Hypothalamus (tissue), 51 donors: Measurements from ENCODE around the gene SSH3.

ENCODE experiments used
- DNase-seq, 51 donors: peaks; one replicate each; lab custom pipeline; 2025; lab: John Stamatoyannopoulos, UW

Gene SSH3

DNA sequence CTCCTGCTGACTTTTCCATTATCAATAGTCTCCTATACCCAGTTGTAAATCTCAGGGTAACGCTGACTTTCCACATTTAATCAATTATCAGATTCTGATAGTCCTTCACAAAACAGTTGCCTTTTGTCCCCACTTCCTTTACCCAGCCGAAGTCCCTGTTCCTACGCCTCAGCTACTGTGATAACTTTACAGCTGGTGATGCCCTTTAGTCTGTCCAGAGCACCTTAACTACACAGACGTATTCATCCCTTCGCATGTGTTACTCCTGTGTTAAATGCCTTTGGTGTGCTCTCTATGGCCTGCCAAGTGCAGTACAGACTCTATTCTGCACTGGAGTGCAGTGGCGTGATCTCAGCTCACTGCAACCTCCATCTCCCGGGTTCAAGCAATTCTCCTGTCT, 20.2 kb downstream of the SSH3 start:
- no peak for DNase-seq

DNA sequence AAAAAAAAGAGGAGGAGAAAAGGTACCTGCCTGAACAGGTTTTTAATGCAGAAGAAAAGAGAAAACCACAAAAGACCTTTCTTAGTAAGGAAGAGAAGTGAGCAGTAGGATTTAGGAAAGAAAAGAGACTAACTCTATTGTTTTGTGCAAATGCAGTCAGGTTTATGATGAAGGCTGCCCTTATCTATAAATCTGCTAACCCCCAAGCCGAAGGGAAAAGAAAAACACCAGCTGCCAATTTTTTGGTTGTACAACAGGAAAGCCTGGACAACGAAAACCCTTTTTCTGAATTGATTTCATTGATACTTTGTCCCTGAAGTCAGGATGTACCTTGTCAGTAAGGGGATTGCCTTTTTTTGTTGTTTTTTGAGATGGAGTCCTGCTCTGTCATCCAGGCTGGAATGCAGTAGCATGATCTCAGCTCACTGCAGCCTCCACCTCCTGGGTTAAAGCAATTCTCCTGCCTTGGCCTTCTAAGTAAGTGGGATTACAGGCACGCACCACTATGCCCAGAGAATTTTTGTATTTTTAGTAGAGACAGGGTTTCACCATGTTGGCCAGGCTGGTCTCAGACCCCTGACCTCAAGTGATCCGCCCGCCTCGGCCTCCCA, 28.9 kb downstream of the SSH3 start:
- DNase-seq = no peak

DNA sequence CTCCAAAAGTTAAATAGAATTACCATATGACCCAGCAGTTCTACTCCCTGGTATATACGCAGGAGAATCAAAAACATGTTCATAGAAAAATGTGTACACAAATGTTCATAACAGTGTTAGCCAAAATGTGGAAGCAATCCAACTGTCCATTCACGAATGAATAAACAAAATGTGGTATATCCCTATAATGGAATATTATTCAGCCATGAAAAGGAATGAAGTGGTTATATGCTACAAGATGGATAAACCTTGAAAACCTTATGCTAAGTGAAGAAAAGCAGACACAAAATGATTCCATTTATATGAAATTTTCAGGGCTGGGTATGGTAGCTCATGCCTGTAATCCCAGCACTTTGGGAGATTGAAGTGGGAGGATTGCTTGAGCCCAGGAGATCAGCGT, 33.9 kb downstream of the SSH3 start:
- DNase-seq = no peak

DNA sequence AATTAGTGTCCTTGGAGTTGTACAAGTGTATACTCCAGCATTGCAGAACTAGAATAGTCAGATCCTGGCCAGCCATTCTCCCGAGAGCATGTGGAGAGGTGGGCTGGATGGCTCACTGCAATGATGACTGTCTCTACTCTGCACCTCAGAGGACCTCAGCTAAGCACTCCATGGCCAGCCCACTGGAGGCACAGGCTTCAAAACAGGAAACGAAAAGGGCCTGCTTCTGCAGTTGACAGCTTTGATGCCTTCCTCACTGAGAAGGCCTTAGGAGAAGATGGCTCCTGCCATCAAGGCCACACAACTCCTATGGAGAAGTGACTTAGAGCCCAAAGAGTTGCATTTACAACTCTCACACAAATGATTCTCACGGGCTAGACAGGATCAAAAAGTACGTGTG, 40.9 kb downstream of the SSH3 start:
- peak in 1 of 51 donors; percentile 13 for DNase-seq

DNA sequence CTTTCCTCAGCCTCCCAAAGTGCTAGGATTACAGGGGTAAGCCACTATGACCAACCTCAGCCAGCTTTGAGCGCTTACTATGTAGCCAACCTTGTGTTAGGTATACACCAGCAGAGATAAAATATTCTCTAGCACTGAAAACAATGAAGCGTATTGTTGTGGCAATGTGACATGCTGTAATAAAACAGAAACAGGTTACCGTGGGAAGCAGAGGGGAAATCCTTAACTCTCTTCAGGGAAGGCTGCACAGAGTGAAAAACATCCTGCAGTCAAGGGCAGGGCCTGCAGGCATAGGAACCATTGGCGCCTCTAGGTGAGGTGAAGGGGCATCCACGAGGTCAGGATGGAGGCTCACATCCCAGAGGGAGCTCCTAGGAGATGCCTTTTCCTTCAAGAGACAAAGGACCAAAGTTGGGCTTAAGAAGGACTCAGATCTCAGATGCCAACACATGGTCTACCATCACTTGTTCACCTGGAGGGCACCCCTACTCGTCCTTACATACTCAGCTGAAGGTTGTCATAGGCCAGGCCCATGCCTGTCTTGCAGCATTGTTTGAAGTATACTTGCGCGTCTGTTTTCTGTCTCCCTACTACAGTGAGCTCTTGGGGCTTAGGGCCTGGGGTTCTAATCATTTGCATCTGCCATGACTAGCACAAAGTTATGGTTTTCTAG, 42.1 kb downstream of the SSH3 start:
- DNase-seq = no peak

DNA sequence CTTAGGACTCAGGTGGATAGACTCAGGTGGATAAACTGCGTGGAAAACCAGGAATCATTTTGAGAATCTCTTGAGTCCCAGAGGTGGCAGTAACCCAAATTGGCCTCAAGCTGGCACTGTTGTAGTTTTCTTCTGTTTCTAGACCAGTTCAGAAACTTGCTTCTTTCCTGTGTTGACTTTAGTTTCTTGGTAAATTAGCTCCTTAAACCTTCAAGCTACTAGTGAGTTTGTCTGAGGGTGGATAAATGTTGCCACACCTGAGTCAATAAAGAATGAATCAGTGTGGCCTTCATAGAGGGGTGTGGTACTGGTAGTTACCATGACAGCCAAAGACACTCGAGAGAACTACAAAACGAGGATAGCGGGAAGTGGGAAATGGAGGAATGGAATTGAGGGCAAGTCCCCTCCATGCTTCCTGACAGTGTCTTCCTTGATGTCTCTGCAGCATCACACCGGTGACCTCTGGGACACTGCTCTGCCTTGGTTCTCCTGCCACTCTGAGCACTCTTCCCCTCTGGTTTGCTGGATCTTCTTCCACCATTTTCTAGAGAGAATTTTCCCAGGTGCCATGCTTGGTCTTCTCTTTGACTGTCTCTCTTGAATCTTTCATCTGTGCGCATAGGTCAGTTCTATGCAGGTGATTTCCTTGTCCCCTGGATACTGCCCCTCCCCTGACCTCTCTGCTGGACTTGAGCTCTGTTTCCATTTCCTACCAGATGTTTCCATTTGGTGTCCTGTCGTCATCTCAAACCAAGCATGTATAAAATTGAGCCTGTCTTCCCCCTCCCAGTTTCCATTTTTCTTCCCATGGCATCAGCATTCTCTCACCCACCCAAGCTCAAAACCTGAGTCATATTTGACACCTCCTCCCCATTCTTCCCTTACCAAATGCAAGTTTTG, 42.8 kb downstream of the SSH3 start:
- no peak for DNase-seq

DNA sequence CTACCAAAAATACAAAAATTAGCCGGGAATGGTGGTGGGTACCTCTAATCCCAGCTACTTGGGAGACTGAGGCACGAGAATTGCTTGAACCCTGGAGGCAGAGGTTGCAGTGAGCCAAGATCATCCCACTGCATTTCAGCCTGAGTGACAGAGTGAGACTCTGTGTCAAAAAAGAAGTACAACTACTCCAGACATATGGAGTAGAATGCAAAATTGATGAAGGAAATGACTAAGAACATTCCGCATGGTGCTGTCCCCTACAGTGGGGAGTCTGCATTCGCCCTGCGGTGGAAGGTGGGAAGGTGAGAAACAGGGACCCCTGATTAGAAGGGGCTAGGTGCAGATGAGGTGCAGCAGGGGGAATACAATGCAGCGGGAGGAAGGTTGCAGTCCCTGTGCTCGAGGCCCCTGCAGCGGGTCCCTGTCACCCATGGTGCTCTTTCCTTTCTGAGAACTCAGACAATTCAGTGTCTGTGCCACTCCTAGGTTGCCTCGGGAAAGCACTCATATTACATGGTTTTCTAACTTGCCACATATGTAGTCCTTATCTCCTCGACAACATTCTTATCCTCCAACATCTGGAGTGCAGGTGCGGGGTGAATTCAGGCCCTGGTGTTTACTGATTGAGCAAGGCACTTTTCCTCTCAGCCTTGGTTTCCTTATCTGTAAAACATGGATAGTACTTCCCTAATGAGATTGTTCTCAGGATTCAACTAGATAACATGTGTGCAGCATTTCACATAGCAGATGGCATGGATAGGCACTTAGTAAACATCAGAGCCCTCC, 44.8 kb downstream of the SSH3 start:
- DNase-seq = no peak

DNA sequence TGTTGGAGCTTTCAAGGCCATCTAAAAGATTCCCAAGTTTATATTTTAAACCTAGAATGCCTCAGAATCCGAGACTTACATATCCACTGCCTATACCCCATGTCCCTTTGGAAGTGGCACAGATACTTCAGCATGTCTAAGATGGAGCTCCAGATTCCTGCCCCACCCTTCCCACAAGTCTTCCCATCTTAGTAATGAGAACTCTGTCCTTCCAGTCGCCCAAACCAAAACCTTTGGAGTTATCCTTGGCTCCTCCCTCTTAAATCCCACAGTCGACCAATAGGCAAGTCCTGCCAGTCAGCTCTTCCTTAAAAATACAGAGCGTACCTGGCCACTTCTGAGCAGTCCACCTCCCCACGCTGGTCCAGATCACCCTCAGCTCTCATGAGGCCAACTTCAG, 45.7 kb downstream of the SSH3 start:
- no peak for DNase-seq

DNA sequence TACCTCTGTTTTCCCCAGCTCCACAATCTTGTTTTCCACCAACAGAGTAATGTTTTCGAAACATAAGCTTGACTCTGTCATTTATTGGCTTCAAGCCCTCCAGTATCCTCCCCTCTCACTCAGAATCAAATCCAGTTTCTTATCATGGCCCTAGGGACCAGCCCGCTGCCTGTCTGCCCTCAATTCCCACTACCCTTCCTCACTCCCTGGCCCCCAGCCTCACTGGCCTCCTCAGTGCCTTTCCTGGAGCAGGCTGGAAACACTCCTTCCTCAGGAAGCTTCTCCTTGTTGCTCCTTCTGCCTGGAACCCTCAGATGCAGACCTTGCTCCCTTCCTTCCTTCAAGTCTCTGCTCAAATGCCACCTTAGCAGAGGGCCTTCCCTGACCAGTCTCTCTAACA, 46.1 kb downstream of the SSH3 start:
- DNase-seq = no peak

DNA sequence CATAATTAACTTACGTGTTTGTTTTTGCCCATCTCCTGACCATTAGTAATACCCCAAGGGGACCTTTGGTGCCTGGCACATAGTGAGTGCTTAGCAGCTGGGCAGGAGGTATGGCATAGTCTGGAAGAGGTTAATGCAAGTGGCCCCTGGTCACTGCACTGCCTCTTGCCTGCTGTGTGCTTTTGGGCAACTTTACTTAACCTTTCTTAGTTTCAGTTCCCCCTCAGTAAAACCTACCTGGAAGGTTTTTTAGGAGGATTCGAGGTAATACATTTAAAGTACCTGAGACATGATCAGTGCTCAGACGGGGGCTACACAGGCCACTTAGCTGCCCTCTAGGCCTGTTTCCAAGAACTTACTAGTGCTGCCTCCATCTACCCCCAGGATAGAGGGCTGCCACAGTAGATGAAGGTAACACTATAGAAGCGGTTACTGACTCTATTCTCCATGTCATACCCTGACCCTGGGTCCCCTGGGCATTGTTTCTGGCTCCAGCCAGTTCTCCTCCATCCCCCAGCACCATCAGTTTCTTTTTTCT, 46.7 kb downstream of the SSH3 start:
- DNase-seq = no peak

DNA sequence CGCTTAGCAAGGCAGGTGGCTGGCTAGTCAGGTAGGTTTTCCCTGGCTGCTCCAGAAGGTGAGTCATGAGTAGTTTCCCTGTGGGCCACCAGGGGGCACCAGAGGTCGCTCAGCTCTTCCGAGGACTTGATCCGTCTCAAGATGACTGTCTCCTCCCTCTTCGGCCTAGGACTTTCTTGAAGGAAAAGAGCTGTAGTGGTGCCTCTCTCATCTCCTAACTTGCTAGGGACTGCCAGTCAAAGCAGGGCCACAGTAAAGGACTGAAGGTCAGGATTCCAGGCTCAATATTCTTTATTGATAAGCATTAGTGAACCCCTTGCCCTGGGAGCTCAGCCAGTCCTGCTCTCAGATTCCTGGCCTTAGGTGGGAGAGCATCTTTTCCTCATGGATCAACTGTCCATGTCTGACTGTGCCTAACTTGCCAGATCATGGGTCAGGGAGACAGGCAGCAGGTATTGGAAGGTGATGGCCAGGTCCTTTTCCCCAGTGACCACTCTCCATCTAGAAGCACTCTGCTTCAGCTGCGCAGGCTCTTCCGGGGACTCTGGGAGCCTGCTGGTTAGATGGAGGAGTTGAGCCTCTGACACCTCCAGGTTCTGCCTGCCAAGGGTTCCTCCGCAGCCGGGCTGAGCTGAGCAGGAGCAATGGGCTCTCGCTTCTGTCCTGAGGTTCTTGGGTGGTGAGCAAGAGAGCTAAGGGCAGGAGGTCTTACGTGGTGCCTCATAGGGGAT, 48.1 kb downstream of the SSH3 start:
- peak in 24 of 51 donors; percentile 9 to 67 (median 34) for DNase-seq

DNA sequence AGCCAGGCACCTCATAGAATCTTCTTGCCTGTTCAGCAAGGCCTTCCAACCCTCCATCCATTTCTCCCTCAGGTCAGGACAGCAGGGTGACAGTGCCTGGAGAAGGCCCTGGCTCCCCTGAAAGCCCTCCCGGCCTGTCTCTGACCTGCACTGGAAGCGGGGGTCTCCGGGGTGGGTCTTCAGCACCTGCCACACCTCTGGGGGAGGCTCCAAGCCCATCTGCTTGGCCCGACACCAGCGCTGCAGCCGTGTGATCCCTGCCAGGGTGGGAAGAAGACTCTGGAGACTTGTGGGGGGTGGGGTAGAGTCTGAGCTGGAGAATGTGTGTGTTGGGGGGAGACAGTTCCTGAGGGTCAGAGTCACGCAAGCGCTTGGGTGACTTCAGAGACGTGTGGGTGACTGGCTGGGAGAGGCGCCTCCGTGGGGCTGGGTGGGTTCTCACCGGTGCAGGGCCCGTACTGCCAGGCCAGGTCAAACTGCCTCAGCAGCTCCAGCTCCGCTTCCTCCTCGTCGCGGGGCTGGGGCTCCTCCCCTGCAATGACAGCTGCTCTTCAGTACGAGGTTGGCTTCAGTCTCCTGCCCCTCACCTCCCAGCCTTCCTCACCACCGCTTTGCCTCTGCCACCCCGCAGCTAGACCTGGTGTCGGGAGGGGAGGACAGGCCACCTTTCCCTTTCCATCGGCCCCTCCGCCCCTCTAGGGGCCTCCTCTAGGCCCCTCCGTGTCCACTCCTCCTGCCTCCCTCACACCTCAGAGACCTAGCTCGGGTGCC, 49.4 kb downstream of the SSH3 start:
- DNase-seq = peak in 1 of 51 donors; percentile 58

DNA sequence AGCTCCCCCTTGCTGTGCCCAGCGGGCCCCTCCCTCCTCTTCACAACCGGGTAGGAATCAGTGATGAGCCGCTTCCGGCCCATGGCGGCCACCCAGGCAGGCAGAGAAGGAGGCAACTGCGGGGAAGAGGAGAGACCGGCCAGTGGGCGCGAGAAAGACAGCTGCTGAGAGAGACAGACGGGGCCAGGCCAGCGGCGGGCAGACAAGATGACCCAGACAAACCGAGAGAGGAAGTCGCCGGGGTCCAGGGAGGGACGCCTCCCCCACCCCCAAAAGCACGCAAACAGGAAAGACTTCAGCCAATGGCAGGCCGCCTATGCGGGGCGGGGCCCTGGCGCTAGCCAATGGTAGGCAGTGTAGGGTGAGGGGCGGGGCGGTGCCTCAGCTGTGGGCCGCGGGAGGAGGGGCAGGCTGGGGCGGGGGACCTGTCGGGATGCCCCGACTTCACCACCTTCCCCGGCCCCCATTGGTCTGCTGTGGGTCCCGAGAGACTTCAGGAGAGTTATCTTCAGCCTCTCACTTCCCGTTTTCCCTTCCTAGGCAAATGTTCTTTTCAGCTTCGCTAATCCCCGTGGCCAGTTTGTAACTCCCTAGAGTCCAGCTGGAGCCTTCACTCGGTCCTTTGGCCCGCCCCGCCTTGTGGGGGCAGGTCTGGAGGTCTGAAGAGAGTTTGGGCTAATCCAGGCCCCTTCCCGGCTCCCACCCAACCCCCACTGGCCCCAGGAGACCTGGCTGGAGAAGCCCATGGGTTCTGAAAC, 50.2 kb downstream of the SSH3 start, which contains the start of gene POLD4:
POLD4 (minus strand) TSS at position 230 of the 758 bp plus-strand sequence; CDS start at position 83, 147 bp downstream.
- DNase-seq = peak; percentile 70 to 98 (median 95)

DNA sequence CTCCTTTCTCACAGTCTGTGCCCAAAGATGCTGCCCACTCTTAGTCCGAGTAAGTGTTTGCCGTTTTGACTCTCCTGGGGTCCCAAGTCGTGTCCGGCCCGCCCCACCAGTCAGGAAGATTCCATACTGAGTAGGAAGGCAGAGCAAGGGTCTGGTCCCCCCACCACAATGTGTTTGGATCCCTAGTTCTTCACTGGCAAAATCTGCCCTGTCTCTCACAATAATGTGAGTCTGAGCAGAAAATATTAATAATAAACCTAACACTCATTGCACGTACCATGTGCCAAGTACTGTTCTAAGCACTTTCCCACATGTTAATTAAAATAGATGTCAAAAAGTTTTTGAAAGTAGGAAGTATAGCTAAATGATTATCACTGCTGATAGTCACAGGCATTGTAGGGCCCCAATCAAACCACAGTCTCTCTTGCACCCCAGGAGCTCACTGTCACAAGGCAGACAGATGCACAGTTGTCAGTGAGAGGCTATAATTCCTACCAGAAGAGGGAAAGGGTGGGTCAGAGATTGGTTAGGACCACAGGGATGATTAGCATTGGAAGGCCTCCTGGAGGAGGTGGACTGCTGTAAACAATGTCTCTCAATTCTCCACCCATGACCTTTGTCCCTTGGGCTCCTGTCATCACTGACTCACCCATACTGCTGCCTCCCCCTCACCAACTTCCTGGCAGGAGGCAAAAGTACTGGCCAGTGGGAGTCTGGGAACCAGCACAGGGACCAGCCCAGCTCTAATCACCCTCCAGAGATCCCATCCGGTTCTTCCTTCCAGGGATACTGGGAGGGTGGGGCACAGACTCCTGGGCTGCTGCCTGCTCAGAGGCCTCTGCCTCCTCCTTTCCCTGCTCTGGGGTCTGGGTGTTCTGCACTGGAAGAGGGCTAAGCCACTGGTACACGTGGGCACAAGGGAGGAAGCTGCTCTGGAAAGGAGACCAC, 51.0 kb downstream of the SSH3 start:
- peak in 2 of 51 donors; percentile 14 to 21 for DNase-seq

DNA sequence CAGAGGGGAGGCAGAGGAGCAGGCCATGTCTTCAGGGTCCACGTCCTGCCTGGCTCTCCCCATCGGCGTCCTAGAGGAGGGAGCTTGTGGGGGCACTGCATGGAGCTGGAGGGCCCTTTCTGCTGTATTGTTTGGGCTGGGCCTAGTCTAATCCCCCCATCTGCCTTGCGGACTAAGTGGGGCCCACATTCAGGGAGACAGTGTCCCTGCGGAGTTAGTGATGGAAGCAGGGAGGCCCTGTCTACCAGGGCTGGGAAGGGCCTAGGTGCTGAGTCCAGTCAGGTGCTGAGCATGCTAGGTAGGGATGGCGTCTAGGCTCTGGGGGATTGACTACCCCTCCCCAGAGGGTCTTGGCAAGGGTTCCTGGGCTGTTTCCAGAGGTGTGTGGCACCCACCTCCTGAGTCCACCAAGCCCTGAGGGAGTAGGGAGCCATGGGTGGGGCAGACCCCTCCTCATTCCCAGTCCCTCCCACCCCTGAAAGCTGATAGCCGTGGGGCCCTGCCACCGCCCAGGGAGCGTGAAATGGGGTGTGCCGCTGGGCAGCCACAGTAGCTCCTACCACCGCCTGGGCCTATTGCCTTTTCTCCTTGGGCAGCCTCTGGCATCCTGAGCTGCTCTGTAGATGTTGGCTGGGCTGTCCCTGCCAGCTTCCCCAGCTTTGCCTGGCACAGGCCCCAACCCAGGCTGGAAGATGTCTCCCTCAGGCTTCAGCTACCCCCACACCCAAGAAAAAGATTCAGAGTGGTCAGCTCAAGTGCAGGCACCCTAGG, 51.9 kb downstream of the SSH3 start:
- peak in 5 of 51 donors; percentile 14 to 38 (median 21) for DNase-seq

DNA sequence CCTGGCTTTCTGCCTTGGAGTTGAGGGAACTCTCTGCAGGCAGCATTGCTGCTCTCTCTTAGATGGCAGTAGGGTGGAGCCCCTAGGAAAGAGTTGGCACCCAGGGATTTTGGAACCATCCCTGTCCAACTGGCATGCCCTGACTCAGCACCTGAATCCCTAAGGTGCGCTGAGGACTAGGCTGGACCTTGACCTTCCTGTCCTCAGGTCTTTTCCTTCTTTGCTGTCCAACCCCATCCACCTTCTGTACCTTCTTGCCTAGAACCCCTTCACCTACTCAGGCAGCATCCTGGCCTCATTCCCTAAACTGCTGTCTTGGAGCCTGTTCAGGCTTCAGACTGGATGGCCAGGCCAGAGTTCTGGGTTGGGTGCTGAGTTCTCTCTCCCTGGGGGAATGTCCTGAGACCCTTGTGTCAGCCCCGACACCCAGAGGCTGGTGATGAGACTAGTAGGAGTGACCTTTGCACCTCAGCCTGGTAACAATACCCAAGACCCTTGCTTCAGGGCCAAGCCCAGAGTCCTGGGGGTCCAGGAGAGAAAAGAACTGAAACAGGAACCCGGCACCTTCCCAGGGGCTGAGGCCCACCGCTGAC, 52.6 kb downstream of the SSH3 start:
- DNase-seq = no peak
